Suprapubic skin (tissue), 4 donors: ENCODE data around the gene ZNF536.

Experiments used
- POLR2A ChIP-seq, 2 donors: fragments of 450-650 bp; IDR thresholded peaks; one replicate each; pipeline ENCODE4 v1.6.1; 2017; ENCODE audit warnings: antibody characterized with exemption in 2 of 2, mild to moderate bottlenecking in 2 of 2, moderate library complexity in 2 of 2
- POLR2AphosphoS5 ChIP-seq, 3 donors: sonication (generic); formaldehyde crosslinking; IDR thresholded peaks; one replicate each; pipeline ENCODE4 v1.6.1; 2017; ENCODE audit warnings: antibody characterized with exemption in 3 of 3
- TF ChIP-seq, protein P1 (sequence below), 2 donors: fragments of 200-600 bp in 1 of 2; fragments of 450-650 bp in 1 of 2; sonication (generic) in 1 of 2; IDR thresholded peaks; one replicate each; pipeline ENCODE4 v1.5.1; 2016 to 2019; ENCODE audit warnings: antibody characterized with exemption in 2 of 2, mild to moderate bottlenecking in 1 of 2, moderate library complexity in 1 of 2

- TF ChIP-seq POLR2A (IDR thresholded peaks at IDR 0.05): no peak
- no peak for TF ChIP-seq POLR2AphosphoS5 (IDR thresholded peaks at IDR 0.05)
- TF ChIP-seq, protein P1, sequence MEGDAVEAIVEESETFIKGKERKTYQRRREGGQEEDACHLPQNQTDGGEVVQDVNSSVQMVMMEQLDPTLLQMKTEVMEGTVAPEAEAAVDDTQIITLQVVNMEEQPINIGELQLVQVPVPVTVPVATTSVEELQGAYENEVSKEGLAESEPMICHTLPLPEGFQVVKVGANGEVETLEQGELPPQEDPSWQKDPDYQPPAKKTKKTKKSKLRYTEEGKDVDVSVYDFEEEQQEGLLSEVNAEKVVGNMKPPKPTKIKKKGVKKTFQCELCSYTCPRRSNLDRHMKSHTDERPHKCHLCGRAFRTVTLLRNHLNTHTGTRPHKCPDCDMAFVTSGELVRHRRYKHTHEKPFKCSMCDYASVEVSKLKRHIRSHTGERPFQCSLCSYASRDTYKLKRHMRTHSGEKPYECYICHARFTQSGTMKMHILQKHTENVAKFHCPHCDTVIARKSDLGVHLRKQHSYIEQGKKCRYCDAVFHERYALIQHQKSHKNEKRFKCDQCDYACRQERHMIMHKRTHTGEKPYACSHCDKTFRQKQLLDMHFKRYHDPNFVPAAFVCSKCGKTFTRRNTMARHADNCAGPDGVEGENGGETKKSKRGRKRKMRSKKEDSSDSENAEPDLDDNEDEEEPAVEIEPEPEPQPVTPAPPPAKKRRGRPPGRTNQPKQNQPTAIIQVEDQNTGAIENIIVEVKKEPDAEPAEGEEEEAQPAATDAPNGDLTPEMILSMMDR (IDR thresholded peaks at IDR 0.05): no peak
Observed at GRCh38 chr19:30394481-30395151, 22.4 kb downstream of the ZNF536 start.
